GM12865 (cell line): Measurements from ENCODE around the gene PLBD2.
A peak's percentile ranks its signal among the peaks of the same experiment; 100 is the strongest.

Experiments
- DNase-seq: peaks from one replicate; pipeline ENCODE4 v3.0.0; 2010; ENCODE audit warnings: low read depth
- H3K4me3 ChIP-seq: 2 replicates; pipeline ENCODE4 v1.5.1; 2011; ENCODE audit warnings: mild to moderate bottlenecking, low read depth, low read length, control low read depth
- CTCF ChIP-seq: IDR thresholded peaks from 2 replicates; pipeline ENCODE4 v1.5.1; 2011; ENCODE audit warnings: low read length, control low read depth, low read depth, inconsistent platforms; ENCODE audit not compliant: insufficient read depth; ENCODE audit errors: missing control alignments

PLBD2 gene

GRCh38 chr12:113424456-113424855 is 66.1 kb downstream of the PLBD2 start:
- DNase-seq, result no peak
- H3K4me3 ChIP-seq, result no peak overlapping the region
- no peak for TF ChIP-seq CTCF

GRCh38 chr12:113424915-113425823 is 66.8 kb downstream of the PLBD2 start:
- DNase-seq, result peak; percentile 71

GRCh38 chr12:113425960-113426453 is 67.6 kb downstream of the PLBD2 start:
- no peak for TF ChIP-seq CTCF
- no peak overlapping the region for H3K4me3 ChIP-seq
- peak; percentile 74 for DNase-seq

More at GRCh38 chr12:113424915-113425823, 66.8 kb downstream of the PLBD2 start:
- no peak overlapping the region for H3K4me3 ChIP-seq
- peak; percentile 83 for TF ChIP-seq CTCF

- DNase-seq, result no peak
- TF ChIP-seq CTCF, result no peak
- H3K4me3 ChIP-seq, result no peak overlapping the region
Observed at GRCh38 chr12:113427882-113428281, 69.5 kb downstream of the PLBD2 start.

- no peak for DNase-seq
- H3K4me3 ChIP-seq, result no peak overlapping the region
- TF ChIP-seq CTCF, result no peak
Observed at GRCh38 chr12:113428482-113428881, 70.1 kb downstream of the PLBD2 start.

GRCh38 chr12:113432986-113433385 is 74.6 kb downstream of the PLBD2 start:
- no peak overlapping the region for H3K4me3 ChIP-seq
- no peak for DNase-seq
- TF ChIP-seq CTCF, result no peak
